ENCODE measurements around the gene SBNO1. TPM values are rescaled to one million over a fixed set of nuclear protein-coding genes. Genes with fewer than 3 reads are reported as not detected.

Gene SBNO1
- total RNA-seq, result 47.3 TPM

DNA sequence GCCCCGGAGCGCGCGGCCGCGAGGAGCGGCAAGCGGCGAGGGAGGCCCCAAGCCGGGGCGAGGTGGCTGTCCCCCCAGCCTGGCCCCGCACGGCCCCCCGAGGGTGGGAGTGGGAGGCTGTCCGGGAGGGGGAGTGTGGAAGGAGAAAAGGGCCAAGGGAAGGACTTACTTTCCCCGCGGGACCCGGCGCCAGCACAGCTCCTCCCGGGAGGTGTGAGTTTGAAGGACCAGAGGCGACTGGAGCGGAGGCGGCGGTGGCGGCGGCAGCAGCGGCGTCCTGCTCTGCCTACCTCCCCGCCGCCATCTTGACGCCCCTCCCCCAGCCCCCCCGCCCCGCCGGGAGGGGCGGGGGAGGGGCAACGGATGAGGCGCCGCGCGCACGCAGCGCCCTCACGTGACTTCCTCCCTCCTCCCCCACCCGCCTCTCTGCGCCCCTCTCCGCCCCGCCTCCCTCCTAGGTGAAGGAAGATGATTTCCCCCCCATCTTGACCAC is at the start of gene SBNO1:
TSS of gene SBNO1 (minus strand) at position 316 of the 493 bp plus-strand sequence. CDS start 14,406 bp downstream, outside the sequence.

Other genes starting within 250 kb of the SBNO1 start
- gene PITPNM2, start 213.8 kb downstream of the SBNO1 start, total RNA-seq, result 16.5 TPM
- 127 TPM for gene MPHOSPH9, start 131.7 kb downstream of the SBNO1 start, total RNA-seq
- 19.5 TPM for gene MTRFR, start 131.4 kb downstream of the SBNO1 start, total RNA-seq
- 94.3 TPM for gene CDK2AP1, start 93.0 kb downstream of the SBNO1 start, total RNA-seq
- gene KMT5A, start 19.3 kb upstream of the SBNO1 start, total RNA-seq, result 52.7 TPM
- gene RILPL2, start 71.8 kb upstream of the SBNO1 start, total RNA-seq, result 2.8 TPM
- gene SNRNP35, start 93.3 kb upstream of the SBNO1 start, total RNA-seq, result 21.9 TPM
- 10.7 TPM for gene RILPL1, start 168.9 kb upstream of the SBNO1 start, total RNA-seq
- gene TMED2, start 219.7 kb upstream of the SBNO1 start, total RNA-seq, result 195 TPM
- 30.7 TPM for gene DDX55, start 237.3 kb upstream of the SBNO1 start, total RNA-seq

Measured in camera-type eye (tissue), 1 donor.